ENCODE data around the gene CTU2.

- TF ChIP-seq MAX (IDR thresholded peaks at IDR 0.05): no peak
- TF ChIP-seq CTCF (IDR thresholded peaks at IDR 0.05; ENCODE audit: control extremely low read depth in 1 of 3, insufficient read depth in 1 of 3, low read depth in 1 of 3, low read length in 3 of 3): no peak
- no peak for TF ChIP-seq POLR2A (IDR thresholded peaks at IDR 0.05; ENCODE audit: control extremely low read depth in 1 of 2, low read depth in 2 of 2, low read length in 2 of 2)
- no peak for TF ChIP-seq HDAC6 (IDR thresholded peaks at IDR 0.05; ENCODE audit: low read depth, low read length)
- no peak for TF ChIP-seq SUZ12 (IDR thresholded peaks at IDR 0.05; ENCODE audit: low read length)
- no peak for TF ChIP-seq CHD2 (IDR thresholded peaks at IDR 0.05; ENCODE audit: low read length)
- TF ChIP-seq ATF2 (IDR thresholded peaks at IDR 0.05; ENCODE audit: low read length): no peak
- TF ChIP-seq POLR2AphosphoS5 (IDR thresholded peaks at IDR 0.05; ENCODE audit: low read depth, low read length): no peak
- no peak for TF ChIP-seq GABPA (IDR thresholded peaks at IDR 0.05; ENCODE audit: borderline replicate concordance, insufficient read depth, low read length)
- no peak for TF ChIP-seq SIN3A (conservative IDR thresholded peaks at IDR 0.05 in 1 of 2, IDR thresholded peaks at IDR 0.05 in 1 of 2; ENCODE audit: low read depth in 1 of 2, low read length in 2 of 2)
- no peak for TF ChIP-seq MAFK (IDR thresholded peaks at IDR 0.05; ENCODE audit: low read depth, low read length)
- TF ChIP-seq SIX5 (IDR thresholded peaks at IDR 0.05; ENCODE audit: low read depth, low read length): no peak
These were observed 11.1 kb upstream of the CTU2 start for GRCh38 chr16:88695218-88695617.

Data from H1 (cell line).